ENCODE measurements around the gene OR12D1.
"Not testable (repeated sequence)": the region's sequence is repeated elsewhere in the genome, so short reads cannot be mapped to it uniquely, and the experiment has no call there.

OR12D1 gene

DNA sequence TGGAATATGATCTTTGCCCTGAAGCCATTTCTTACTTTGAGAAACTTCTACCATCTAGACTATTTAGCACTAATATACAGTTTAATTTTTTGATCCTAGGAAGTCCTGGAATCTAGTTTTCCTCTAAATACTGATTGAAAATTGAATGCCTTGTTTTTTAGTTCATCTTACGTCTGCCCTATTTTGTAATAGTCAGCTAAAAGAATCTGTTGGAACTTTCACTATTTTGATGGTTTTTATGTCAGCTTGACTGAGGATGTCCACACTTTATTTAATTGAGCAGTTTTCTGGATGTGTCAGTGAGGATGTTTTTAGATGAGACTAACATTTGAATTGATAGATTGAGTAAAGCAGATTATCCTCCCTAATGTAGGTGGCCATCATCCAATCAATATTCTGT lies 10.9 kb upstream of the OR12D1 start:
- TF ChIP-seq, protein P1, sequence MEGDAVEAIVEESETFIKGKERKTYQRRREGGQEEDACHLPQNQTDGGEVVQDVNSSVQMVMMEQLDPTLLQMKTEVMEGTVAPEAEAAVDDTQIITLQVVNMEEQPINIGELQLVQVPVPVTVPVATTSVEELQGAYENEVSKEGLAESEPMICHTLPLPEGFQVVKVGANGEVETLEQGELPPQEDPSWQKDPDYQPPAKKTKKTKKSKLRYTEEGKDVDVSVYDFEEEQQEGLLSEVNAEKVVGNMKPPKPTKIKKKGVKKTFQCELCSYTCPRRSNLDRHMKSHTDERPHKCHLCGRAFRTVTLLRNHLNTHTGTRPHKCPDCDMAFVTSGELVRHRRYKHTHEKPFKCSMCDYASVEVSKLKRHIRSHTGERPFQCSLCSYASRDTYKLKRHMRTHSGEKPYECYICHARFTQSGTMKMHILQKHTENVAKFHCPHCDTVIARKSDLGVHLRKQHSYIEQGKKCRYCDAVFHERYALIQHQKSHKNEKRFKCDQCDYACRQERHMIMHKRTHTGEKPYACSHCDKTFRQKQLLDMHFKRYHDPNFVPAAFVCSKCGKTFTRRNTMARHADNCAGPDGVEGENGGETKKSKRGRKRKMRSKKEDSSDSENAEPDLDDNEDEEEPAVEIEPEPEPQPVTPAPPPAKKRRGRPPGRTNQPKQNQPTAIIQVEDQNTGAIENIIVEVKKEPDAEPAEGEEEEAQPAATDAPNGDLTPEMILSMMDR (IDR thresholded peaks at IDR 0.05; ENCODE audit: extremely low read depth, missing control alignments), result no peak
- DNase-seq (ENCODE audit: low spot score), result no peak

DNA sequence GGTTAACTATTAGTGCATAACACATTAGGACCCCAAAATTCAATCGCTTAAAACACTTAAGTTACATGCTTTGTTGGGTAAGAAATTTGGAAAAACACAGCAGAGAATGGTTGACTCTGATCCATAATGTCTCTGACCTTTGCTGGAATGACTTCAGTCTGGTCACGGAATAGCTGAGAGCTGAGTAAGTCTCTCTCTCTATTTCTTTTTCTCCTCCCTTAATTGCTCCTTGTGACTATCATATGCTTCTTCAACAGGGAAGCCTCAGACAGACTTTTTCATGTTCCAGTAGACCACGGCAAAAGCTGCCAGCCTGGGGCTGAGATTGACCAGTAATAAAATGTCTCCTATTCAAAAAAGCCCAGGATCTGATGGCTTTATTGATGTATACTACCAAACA lies 4.8 kb downstream of the OR12D1 start:
- TF ChIP-seq, protein P1 (IDR thresholded peaks at IDR 0.05; ENCODE audit: extremely low read depth, missing control alignments), result no peak
- DNase-seq (ENCODE audit: low spot score), result no peak

DNA sequence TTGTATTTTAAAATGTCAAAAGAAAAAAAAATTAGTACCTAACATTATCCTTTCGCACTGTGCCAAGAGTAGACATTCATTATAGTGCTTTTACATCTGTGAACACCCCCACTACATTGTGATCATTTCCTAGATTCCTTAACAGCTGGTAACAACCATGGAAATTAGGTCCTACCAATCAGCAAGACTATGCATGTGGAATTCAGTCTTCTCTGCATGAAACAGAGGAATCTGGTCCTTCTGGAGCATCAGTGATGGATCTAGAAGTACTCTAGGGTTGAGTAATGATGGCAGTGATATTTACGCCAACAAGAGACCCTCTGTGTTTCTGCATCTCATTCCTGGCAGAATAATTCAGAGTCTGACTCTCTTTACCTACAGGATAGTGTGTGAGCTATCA lies 9.4 kb downstream of the OR12D1 start:
- DNase-seq (ENCODE audit: low spot score), result no peak
- TF ChIP-seq, protein P1 (IDR thresholded peaks at IDR 0.05; ENCODE audit: extremely low read depth, missing control alignments), result no peak

DNA sequence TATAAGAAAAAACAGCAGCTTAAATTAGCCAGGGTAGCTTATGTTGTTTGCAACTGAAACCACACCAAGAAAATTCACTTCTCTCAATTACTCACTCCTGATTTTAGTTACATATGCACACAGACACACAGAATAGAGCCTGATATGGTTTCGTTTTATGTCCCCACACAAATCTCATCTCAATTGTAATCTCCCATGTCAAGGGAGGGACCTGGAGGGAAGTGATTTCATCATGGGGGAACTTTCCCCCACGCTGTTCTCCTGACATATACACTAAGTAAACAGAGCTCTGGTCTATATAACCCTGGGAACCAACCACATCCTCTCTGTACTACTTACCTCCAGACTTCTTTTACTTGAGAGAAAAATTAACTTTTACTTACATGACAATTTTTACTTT lies 9.8 kb downstream of the OR12D1 start:
- DNase-seq (ENCODE audit: low spot score), result no peak
- TF ChIP-seq, protein P1 (IDR thresholded peaks at IDR 0.05; ENCODE audit: extremely low read depth, missing control alignments), result no peak

DNA sequence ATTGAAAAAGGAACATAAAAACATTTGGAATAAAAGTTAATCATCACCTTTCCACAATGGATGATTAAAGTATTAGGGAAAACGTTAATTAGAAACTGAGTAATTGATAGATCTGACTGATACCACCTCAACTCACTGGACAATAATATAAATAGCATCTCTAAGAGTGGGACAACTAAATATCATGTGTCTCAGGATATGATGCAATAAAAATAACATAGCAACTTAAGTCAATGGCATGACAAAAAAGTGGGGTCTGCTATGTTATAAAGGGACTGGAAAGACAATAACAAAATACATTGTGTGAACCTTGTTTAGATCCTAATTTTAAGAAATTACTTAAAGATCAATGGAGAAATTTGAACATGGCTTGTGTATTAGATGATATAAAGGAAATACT lies 10.3 kb downstream of the OR12D1 start:
- TF ChIP-seq, protein P1 (IDR thresholded peaks at IDR 0.05; ENCODE audit: extremely low read depth, missing control alignments), result no peak
- DNase-seq (ENCODE audit: low spot score), result no peak

DNA sequence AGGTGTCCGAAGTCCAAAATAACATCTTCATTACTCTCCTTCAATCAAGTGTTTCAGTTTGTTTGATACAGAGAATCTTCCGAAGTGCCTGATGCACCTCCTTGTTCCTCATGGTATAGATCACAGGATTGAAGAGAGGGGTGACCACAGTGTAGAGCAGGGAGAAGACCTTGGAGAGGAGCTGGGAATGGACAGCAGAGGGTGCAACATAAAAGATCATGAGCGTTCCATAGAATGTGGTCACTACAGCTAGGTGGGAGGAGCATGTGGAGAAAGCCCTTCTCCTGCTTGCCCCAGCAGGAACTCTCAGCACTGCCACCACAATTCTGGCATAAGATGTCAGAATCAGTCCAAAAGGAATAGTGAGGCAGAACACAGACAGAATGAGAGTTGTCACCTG lies 11.9 kb downstream of the OR12D1 start:
- DNase-seq (ENCODE audit: low spot score), result no peak
- TF ChIP-seq, protein P1 (IDR thresholded peaks at IDR 0.05; ENCODE audit: extremely low read depth, missing control alignments), result no peak

DNA sequence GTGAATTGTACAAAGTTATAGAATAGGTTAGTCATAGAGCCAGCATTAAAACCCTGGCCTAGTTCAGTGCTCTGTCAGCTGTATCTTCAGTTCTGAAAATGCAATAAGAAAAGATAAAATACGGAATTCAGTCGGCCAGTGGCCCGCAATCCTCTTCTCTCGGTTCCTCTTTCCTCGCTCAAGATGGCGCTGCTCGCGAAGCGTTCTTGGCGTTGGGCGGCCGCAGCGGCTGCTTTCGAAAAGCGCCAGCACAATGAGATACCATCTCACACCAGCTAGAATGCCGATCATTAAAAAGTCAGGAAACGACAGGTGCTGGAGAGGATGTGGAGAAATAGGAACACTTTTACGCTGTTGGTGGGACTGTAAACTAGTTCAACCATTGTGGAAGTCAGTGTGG lies 22.0 kb downstream of the OR12D1 start:
- not testable (repeated sequence) for DNase-seq (ENCODE audit: low spot score)

DNA sequence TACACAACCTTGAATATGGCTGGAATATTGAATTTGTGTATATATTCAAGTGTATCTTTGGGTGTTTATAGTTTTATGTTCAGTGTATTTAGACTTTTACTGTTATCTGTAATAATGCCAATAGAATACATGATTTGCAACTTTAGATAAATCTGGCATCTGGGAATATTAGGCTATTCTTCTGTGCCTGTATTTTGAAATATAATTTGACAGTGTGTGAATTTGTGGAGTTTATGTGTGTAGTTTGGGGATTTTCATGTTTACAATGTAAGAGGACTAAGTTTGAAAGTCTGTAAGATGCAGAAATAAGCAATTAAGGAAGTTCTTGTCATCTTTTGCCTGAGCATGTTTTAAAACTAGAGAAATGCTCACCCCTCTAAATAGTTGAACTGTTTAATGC lies 24.3 kb downstream of the OR12D1 start, which contains the start of gene OR10C1:
TSS of gene OR10C1 (plus strand) at position 301 of the 400 bp plus-strand sequence. CDS start 710 bp downstream, outside the sequence.
- TF ChIP-seq, protein P1 (IDR thresholded peaks at IDR 0.05; ENCODE audit: extremely low read depth, missing control alignments), result no peak
- no peak for DNase-seq (ENCODE audit: low spot score)

Measured in GM20000 (cell line).